ENCODE measurements around the gene LTA.
A peak's percentile ranks its signal among the peaks of the same experiment; 100 is the strongest.

LTA gene

DNA sequence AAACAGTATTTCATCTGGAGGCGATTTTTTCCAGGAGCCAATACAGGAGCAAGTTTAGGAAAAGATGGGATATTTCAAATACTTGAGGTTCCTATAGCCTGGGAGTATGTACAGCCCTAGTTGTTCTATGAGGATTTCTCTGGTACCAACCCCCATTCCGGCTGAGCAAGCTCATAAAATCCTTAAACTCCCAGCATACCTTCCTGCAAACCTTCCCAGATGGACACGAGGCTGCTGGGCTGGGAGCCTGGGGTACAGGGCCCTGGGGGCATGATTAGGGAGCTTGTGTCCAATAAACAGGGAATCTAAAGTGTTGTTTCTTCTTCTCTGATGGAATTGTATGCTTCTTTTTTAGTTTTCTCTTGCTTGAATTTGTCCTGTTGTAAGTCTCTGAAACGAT, 49.9 kb downstream of the LTA start:
- TF ChIP-seq, protein P1, sequence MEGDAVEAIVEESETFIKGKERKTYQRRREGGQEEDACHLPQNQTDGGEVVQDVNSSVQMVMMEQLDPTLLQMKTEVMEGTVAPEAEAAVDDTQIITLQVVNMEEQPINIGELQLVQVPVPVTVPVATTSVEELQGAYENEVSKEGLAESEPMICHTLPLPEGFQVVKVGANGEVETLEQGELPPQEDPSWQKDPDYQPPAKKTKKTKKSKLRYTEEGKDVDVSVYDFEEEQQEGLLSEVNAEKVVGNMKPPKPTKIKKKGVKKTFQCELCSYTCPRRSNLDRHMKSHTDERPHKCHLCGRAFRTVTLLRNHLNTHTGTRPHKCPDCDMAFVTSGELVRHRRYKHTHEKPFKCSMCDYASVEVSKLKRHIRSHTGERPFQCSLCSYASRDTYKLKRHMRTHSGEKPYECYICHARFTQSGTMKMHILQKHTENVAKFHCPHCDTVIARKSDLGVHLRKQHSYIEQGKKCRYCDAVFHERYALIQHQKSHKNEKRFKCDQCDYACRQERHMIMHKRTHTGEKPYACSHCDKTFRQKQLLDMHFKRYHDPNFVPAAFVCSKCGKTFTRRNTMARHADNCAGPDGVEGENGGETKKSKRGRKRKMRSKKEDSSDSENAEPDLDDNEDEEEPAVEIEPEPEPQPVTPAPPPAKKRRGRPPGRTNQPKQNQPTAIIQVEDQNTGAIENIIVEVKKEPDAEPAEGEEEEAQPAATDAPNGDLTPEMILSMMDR (conservative IDR thresholded peaks at IDR 0.05; ENCODE audit: low read length): no peak
- H3K4me3 ChIP-seq (ENCODE audit: low read length): peak overlapping the region; percentile 92
- peak; percentile 31 for DNase-seq (ENCODE audit: low read depth)

DNA sequence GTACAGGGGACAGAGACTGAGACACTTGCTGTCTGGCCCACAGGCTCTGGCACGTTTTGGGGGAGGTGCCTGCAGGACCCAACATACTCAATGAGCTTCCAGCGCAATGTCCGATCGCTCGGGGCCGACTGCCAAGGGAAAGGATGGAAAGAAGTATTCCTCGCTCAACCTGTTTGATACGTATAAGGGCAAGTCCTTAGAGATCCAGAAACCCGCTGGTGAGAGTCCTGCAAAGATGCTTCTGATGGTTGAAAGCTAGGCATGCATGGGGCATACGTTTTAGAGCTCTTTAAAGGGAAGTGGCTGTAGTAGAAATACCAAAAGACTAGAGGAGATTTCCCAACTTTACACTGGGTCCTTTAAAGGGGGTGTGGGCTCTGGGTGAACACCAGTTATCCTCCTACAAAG, 50.6 kb downstream of the LTA start:
- TF ChIP-seq, protein P1 (conservative IDR thresholded peaks at IDR 0.05; ENCODE audit: low read length): no peak
- H3K4me3 ChIP-seq (ENCODE audit: low read length): peak overlapping the region; percentile 92
- DNase-seq (ENCODE audit: low read depth): no peak
